Body of pancreas (tissue), 4 donors: ENCODE data around the gene LHCGR. TPM values are rescaled to one million over a fixed set of nuclear protein-coding genes. Genes with fewer than 3 reads are reported as not detected.

ENCODE experiments used
- ATAC-seq: fragments of 150-250 bp; one replicate; pipeline ENCODE4 v1.9.1; 2016
- DNase-seq, 4 donors: peaks; one replicate each; pipeline ENCODE4 v3.0.0-alpha.2; 2019
- H3K27ac ChIP-seq, 4 donors: fragments of 200-600 bp; sonication (generic); 1 replicate in 3 of 4; 2 replicates in 1 of 4; pipeline versions ENCODE4 v1.5.1 to v1.6.1; 2016 to 2019; ENCODE audit warnings: mild to moderate bottlenecking in 1 of 4, mixed read lengths in 1 of 4, moderate library complexity in 1 of 4
- H3K27me3 ChIP-seq, 2 donors: fragments of 200-600 bp; sonication (generic); one replicate each; pipeline ENCODE4 v1.6.0; 2016; ENCODE audit warnings: mild to moderate bottlenecking in 1 of 2
- H3K36me3 ChIP-seq, 2 donors: fragments of 200-600 bp; sonication (generic); replicated peaks in 1 of 2; 2 replicates each; pipeline ENCODE4 v1.5.1; 2016; ENCODE audit warnings: low read depth in 2 of 2; ENCODE audit not compliant: insufficient read depth in 1 of 2
- H3K4me1 ChIP-seq: fragments of 200-600 bp; sonication (generic); one replicate; pipeline ENCODE4 v1.6.0; 2016
- H3K4me3 ChIP-seq, 2 donors: fragments of 200-600 bp; sonication (generic); 1 replicate in 1 of 2; 2 replicates in 1 of 2; pipeline ENCODE4 v1.5.1; 2016 to 2019
- H3K9me3 ChIP-seq, 3 donors: fragments of 200-600 bp; sonication (generic); 1 replicate in 2 of 3; 2 replicates in 1 of 3; pipeline ENCODE4 v1.5.1; 2016
- POLR2A ChIP-seq, 3 donors: fragments of 450-650 bp; IDR thresholded peaks; one replicate each; pipeline ENCODE4 v1.6.1; 2016; ENCODE audit warnings: antibody characterized with exemption in 3 of 3, mild to moderate bottlenecking in 2 of 3
- WGBS, 2 donors: methylation state at CpG; one replicate each; pipeline ENCODE4 v1.1.5; 2017; 5-methylcytosine and 5-hydroxymethylcytosine counted together
- intact Hi-C: fragments of 100-400 bp; cut with DNase I; formaldehyde crosslinking; loops from one replicate; pipeline ENCODE4 v1.15.1; 2023
- total RNA-seq, 2 donors: library from RNA; depleted of rRNA; stranded (reverse); fragments of >200 nt; gene quantifications; one replicate each; pipeline ENCODE4 v1.1.0, GENCODE V29; 2016
- TF ChIP-seq, protein P1 (sequence below), 7 experiments: fragments of 450-650 bp in 4 of 7; fragments of 200-600 bp in 3 of 7; sonication (generic) in 3 of 7; IDR thresholded peaks; one replicate each; pipeline ENCODE4 v1.5.1; 2016 to 2019; ENCODE audit warnings: antibody characterized with exemption in 7 of 7

Gene LHCGR
- total RNA-seq = not detected

GRCh38 chr2:48755473-48755872 lies at the start of gene LHCGR:
TSS of gene LHCGR (minus strand) at chr2:48755724. CDS start at chr2:48755671, 53 bp downstream.
- H3K9me3 ChIP-seq = no peaks in the 10 kb centered on the region
- no peak within 1 kb of the TSS for H3K4me3 ChIP-seq
- WGBS, 2 donors = 3 to 5% methylated on average over 34 to 36 of the region's 37 CpGs
- intact Hi-C loops = no loop called here
- ATAC-seq (no peak), DNase-seq (peak in 1 of 4 donors; percentile 6)
- H3K27ac ChIP-seq = no peak within 1 kb of the TSS
- H3K36me3 ChIP-seq = no peaks in the 10 kb centered on the region
- no peaks in the 10 kb centered on the region for H3K27me3 ChIP-seq
- H3K4me1 ChIP-seq = peaks cover 4% of the 10 kb centered on the region
- no peak for TF ChIP-seq POLR2A (IDR thresholded peaks at IDR 0.05)
- TF ChIP-seq, protein P1, sequence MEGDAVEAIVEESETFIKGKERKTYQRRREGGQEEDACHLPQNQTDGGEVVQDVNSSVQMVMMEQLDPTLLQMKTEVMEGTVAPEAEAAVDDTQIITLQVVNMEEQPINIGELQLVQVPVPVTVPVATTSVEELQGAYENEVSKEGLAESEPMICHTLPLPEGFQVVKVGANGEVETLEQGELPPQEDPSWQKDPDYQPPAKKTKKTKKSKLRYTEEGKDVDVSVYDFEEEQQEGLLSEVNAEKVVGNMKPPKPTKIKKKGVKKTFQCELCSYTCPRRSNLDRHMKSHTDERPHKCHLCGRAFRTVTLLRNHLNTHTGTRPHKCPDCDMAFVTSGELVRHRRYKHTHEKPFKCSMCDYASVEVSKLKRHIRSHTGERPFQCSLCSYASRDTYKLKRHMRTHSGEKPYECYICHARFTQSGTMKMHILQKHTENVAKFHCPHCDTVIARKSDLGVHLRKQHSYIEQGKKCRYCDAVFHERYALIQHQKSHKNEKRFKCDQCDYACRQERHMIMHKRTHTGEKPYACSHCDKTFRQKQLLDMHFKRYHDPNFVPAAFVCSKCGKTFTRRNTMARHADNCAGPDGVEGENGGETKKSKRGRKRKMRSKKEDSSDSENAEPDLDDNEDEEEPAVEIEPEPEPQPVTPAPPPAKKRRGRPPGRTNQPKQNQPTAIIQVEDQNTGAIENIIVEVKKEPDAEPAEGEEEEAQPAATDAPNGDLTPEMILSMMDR (IDR thresholded peaks at IDR 0.05) = no peak

GRCh38 chr2:48799601-48800000 lies 44.1 kb upstream of the LHCGR start:
- Histone ChIP-seq H3K27ac (no peak overlapping the region), H3K4me1 (no peaks in the 10 kb centered on the region), H3K4me3 (no peak overlapping the region), H3K27me3 (no peaks in the 10 kb centered on the region), H3K9me3 (no peaks in the 10 kb centered on the region), H3K36me3 (no peaks in the 10 kb centered on the region)
- DNase-seq (no peak), ATAC-seq (no peak)
- TF ChIP-seq POLR2A (IDR thresholded peaks at IDR 0.05) = no peak
- intact Hi-C loops = no loop called here
- 35 to 43% methylated on average over 6 of the region's 6 CpGs for WGBS, 2 donors

- Histone ChIP-seq H3K4me1 (no peaks in the 10 kb centered on the region), H3K36me3 (no peaks in the 10 kb centered on the region), H3K27me3 (no peaks in the 10 kb centered on the region), H3K27ac (no peak overlapping the region), H3K4me3 (no peak overlapping the region), H3K9me3 (no peaks in the 10 kb centered on the region)
- no peak for TF ChIP-seq POLR2A (IDR thresholded peaks at IDR 0.05)
- TF ChIP-seq, protein P1 (IDR thresholded peaks at IDR 0.05) = no peak
- DNase-seq (no peak), ATAC-seq (no peak)
- 45 to 60% methylated on average over 2 of the region's 2 CpGs for WGBS, 2 donors
- intact Hi-C loops = no loop called here
Measured at GRCh38 chr2:48795065-48795464, 39.5 kb upstream of the LHCGR start.

- 37 to 60% methylated on average over 5 of the region's 5 CpGs for WGBS, 2 donors
- no peaks in the 10 kb centered on the region for H3K9me3 ChIP-seq
- ATAC-seq (no peak), DNase-seq (no peak)
- H3K27ac ChIP-seq = no peak overlapping the region
- H3K27me3 ChIP-seq = no peaks in the 10 kb centered on the region
- no peaks in the 10 kb centered on the region for H3K4me1 ChIP-seq
- H3K36me3 ChIP-seq = no peaks in the 10 kb centered on the region
- TF ChIP-seq, protein P1 (IDR thresholded peaks at IDR 0.05) = no peak
- TF ChIP-seq POLR2A (IDR thresholded peaks at IDR 0.05) = no peak
- no peak overlapping the region for H3K4me3 ChIP-seq
- intact Hi-C loops = no loop called here
Measured at GRCh38 chr2:48793671-48794070, 38.1 kb upstream of the LHCGR start.

DNA sequence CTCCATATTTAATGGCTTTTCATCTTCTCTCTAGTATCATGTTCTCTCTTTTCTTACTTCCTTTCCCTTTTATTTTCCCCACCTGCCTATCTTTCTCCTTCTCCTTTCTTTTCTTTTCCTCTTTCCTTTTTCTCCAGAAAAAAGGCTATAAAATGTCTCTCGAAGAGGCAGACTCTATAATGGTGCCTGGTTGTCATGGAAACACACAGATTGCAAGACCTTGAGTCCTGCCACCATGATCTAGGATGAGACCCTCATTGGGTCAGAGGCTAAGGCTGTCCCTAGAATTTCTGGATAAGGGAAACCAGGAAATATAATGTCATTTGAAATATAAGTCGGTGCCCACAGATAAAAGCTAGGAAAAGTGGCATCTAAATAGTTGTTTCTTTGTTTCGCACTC lies 36.5 kb upstream of the LHCGR start:
- ATAC-seq = no peak
- DNase-seq = no peak
- no peak for TF ChIP-seq POLR2A (IDR thresholded peaks at IDR 0.05)
- WGBS, 2 donors = 68 to 79% methylated on average over 3 of the region's 3 CpGs
- Histone ChIP-seq H3K4me1 (no peaks in the 10 kb centered on the region), H3K36me3 (no peaks in the 10 kb centered on the region), H3K27me3 (no peaks in the 10 kb centered on the region), H3K4me3 (no peak overlapping the region), H3K9me3 (no peaks in the 10 kb centered on the region), H3K27ac (no peak overlapping the region)
- intact Hi-C loops = no loop called here

DNA sequence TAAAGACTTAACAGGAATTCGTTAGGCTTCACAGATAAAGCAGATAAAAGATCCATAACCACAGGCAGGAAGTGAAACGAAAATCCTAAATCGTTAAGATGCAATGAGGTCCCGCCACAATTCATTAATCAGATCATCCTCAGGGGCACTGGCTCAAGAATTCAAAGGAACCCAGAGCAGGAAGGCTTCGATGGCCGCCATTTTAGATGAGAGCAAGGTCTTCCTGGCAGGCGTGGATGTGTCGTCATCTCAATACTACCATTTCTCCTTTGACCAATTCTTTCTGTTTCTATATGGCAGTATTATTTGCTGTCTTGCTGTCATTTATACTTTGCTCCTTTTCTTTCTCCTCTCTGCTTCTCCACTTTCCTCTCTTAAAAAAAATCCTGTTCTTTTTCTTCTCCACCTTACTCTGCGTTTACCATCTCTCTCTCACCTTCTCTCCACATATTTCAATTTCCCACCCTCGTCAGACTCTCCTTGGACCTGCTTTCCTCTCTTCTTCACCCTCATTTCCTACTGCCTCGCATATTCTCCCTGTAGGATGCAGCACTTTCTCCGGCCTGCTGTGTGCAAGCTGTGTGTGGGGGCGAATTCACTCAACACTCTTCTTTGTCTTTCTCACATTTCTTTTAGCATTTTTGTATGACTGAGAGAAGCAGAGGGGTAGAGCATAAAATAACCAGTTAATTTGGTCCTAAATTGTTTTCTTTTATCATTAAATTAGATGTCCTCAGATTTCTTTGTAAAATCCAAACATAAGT lies 35.1 kb upstream of the LHCGR start:
- no peak for ATAC-seq

More for the DNA sequence above, 35.1 kb upstream of the LHCGR start:
- Histone ChIP-seq H3K4me3 (no peak overlapping the region), H3K9me3 (no peaks in the 10 kb centered on the region), H3K27me3 (no peaks in the 10 kb centered on the region), H3K36me3 (no peaks in the 10 kb centered on the region), H3K4me1 (no peaks in the 10 kb centered on the region), H3K27ac (no peak overlapping the region)
- no peak for TF ChIP-seq POLR2A (IDR thresholded peaks at IDR 0.05)
- TF ChIP-seq, protein P1 (IDR thresholded peaks at IDR 0.05) = no peak
- intact Hi-C loops = no loop called here
- no peak for DNase-seq
- WGBS, 2 donors = 50 to 61% methylated on average over 13 of the region's 13 CpGs
